ENCODE data around the gene NDFIP2. TPM values are rescaled to one million over a fixed set of nuclear protein-coding genes. Genes with fewer than 3 reads are reported as not detected.

Gene NDFIP2
- total RNA-seq, 1 experiment from 2014 or later = 29.6 TPM

- in situ Hi-C loops (cut with HindIII; ENCODE audit: low pct_unique_long_range_greater_than_20kb, low sequenced_read_pairs) = no loop called here
Observed at GRCh38 chr13:79582896-79583295, 101.9 kb downstream of the NDFIP2 start.

GRCh38 chr13:79585033-79585432 lies 104.1 kb downstream of the NDFIP2 start:
- POLR2A ChIA-PET = no interaction called here

More at GRCh38 chr13:79582896-79583295, 101.9 kb downstream of the NDFIP2 start:
- Histone ChIP-seq H3K9me3 (ENCODE audit: control insufficient read depth, insufficient read depth, low read depth, low read length) (no peaks in the 10 kb centered on the region), H3K27ac (ENCODE audit: low read length) (no peak overlapping the region), H3K27me3 (ENCODE audit: control insufficient read depth, insufficient read depth, low read length) (no peaks in the 10 kb centered on the region), H3K4me3 (ENCODE audit: low read depth in 2 of 2, low read length in 2 of 2) (no peak overlapping the region), H3K4me1 (ENCODE audit: control insufficient read depth, insufficient read depth, low read length) (no peaks in the 10 kb centered on the region), H3K36me3 (ENCODE audit: control insufficient read depth, insufficient read depth, low read length) (no peaks in the 10 kb centered on the region)
- CTCF ChIA-PET = no interaction called here
- DNase-seq (ENCODE audit: low read depth, low spot score) (no peak), ATAC-seq (no peak)
- POLR2A ChIA-PET = no interaction called here
- TF ChIP-seq REST (IDR thresholded peaks at IDR 0.05; ENCODE audit: insufficient read depth in 1 of 2, low read depth in 2 of 2, low read length in 1 of 2) (no peak), POLR2AphosphoS5 (IDR thresholded peaks at IDR 0.05; ENCODE audit: low read depth, low read length) (no peak), CTCF (IDR thresholded peaks at IDR 0.05) (no peak), TCF7L2 (IDR thresholded peaks at IDR 0.05; ENCODE audit: low read depth, low read length) (no peak), SIN3A (IDR thresholded peaks at IDR 0.05; ENCODE audit: borderline replicate concordance, insufficient read depth, low read depth, low read length) (no peak)
- intact Hi-C loops (cut with micrococcal nuclease; ENCODE audit: unreplicated experiment) = no loop called here
- BruUV-seq (replicated peaks) = no TSS peak

More at GRCh38 chr13:79585033-79585432, 104.1 kb downstream of the NDFIP2 start:
- no peaks in the 10 kb centered on the region for H3K27me3 ChIP-seq (ENCODE audit: control insufficient read depth, insufficient read depth, low read length)
- CTCF ChIA-PET = no interaction called here
- ATAC-seq = no peak
- intact Hi-C loops (cut with micrococcal nuclease; ENCODE audit: unreplicated experiment) (no loop called here), in situ Hi-C loops (cut with HindIII; ENCODE audit: low pct_unique_long_range_greater_than_20kb, low sequenced_read_pairs) (no loop called here)
- H3K36me3 ChIP-seq (ENCODE audit: control insufficient read depth, insufficient read depth, low read length) = no peaks in the 10 kb centered on the region
- no peaks in the 10 kb centered on the region for H3K9me3 ChIP-seq (ENCODE audit: control insufficient read depth, insufficient read depth, low read depth, low read length)
- TF ChIP-seq SIN3A (IDR thresholded peaks at IDR 0.05; ENCODE audit: borderline replicate concordance, insufficient read depth, low read depth, low read length) (no peak), REST (IDR thresholded peaks at IDR 0.05; ENCODE audit: insufficient read depth in 1 of 2, low read depth in 2 of 2, low read length in 1 of 2) (no peak), POLR2AphosphoS5 (IDR thresholded peaks at IDR 0.05; ENCODE audit: low read depth, low read length) (no peak), CTCF (IDR thresholded peaks at IDR 0.05) (no peak), TCF7L2 (IDR thresholded peaks at IDR 0.05; ENCODE audit: low read depth, low read length) (no peak)
- no peak for DNase-seq (ENCODE audit: low read depth, low spot score)
- H3K4me3 ChIP-seq (ENCODE audit: low read depth in 2 of 2, low read length in 2 of 2) = no peak overlapping the region
- H3K27ac ChIP-seq (ENCODE audit: low read length) = no peak overlapping the region
- no TSS peak for BruUV-seq (replicated peaks)
- H3K4me1 ChIP-seq (ENCODE audit: control insufficient read depth, insufficient read depth, low read length) = no peaks in the 10 kb centered on the region

Data from Panc1 (cell line).